Esophagus squamous epithelium (tissue), 5 donors: ENCODE measurements around the gene ATMIN. TPM values are rescaled to one million over a fixed set of nuclear protein-coding genes. Genes with fewer than 3 reads are reported as not detected.

Experiments used
- DNase-seq: peaks from one replicate; lab custom pipeline; 2025; lab: John Stamatoyannopoulos, UW
- H3K27ac ChIP-seq, 4 donors: fragments of 200-600 bp; sonication (generic); one replicate each; pipeline ENCODE4 v1.5.1; 2016 to 2019; ENCODE audit warnings: mild to moderate bottlenecking in 1 of 4
- H3K27me3 ChIP-seq, 4 donors: fragments of 200-600 bp; sonication (generic); 1 replicate in 3 of 4; 2 replicates in 1 of 4; pipeline versions ENCODE4 v1.5.1 to v1.6.0; 2017 to 2021; ENCODE audit warnings: antibody characterized with exemption in 1 of 4
- H3K36me3 ChIP-seq, 3 donors: fragments of 200-600 bp; sonication (generic); one replicate each; pipeline ENCODE4 v1.5.1; 2016 to 2019
- H3K4me1 ChIP-seq, 3 donors: fragments of 200-600 bp; sonication (generic); one replicate each; pipeline ENCODE4 v1.5.1; 2017 to 2019
- H3K4me3 ChIP-seq, 4 donors: fragments of 200-600 bp; sonication (generic); 1 replicate in 3 of 4; 2 replicates in 1 of 4; pipeline ENCODE4 v1.5.1; 2016 to 2019; ENCODE audit warnings: mild to moderate bottlenecking in 2 of 4, moderate library complexity in 1 of 4
- H3K9me3 ChIP-seq, 3 donors: fragments of 200-600 bp; sonication (generic); one replicate each; pipeline ENCODE4 v1.5.1; 2016 to 2019
- CTCF ChIP-seq, 6 experiments: fragments of 450-650 bp in 4 of 6; fragments of 200-600 bp in 2 of 6; sonication (generic) in 2 of 6; IDR thresholded peaks; one replicate each; pipeline ENCODE4 v1.5.1; 2016 to 2019; ENCODE audit warnings: antibody characterized with exemption in 6 of 6, mild to moderate bottlenecking in 4 of 6, moderate library complexity in 4 of 6
- POLR2A ChIP-seq, 4 donors: fragments of 450-650 bp; IDR thresholded peaks; one replicate each; pipeline ENCODE4 v1.6.1; 2017; ENCODE audit warnings: antibody characterized with exemption in 4 of 4, mild to moderate bottlenecking in 4 of 4, moderate library complexity in 3 of 4
- WGBS, 2 donors: methylation state at CpG; one replicate each; pipeline ENCODE4 v1.1.5; 2018; 5-methylcytosine and 5-hydroxymethylcytosine counted together
- intact Hi-C: fragments of 100-400 bp; cut with DNase I; formaldehyde crosslinking; loops from one replicate; pipeline ENCODE4 v1.15.0; 2022
- total RNA-seq, 4 donors: library from RNA; depleted of rRNA; stranded (reverse); fragments of >200 nt; gene quantifications; one replicate each; pipeline ENCODE4 v1.1.0, GENCODE V29; 2016
- donor health status: DM: yes; HTN: yes; CAD: no.

ATMIN gene
- total RNA-seq, 4 donors from 2014 or later = 30.6 to 41.3 (median 36.8) TPM

- H3K4me1 ChIP-seq = no peaks in the 10 kb centered on the region
- TF ChIP-seq POLR2A (IDR thresholded peaks at IDR 0.05) = no peak
- WGBS, 2 donors = 93 to 95% methylated on average over 3 of the region's 3 CpGs
- peaks cover 0 to 19% (median 0%) of the 10 kb centered on the region in 3 donors for H3K36me3 ChIP-seq
- no peaks in the 10 kb centered on the region for H3K27me3 ChIP-seq
- no peak overlapping the region for H3K27ac ChIP-seq
- H3K9me3 ChIP-seq = no peaks in the 10 kb centered on the region
- DNase-seq = no peak
- intact Hi-C loops = no loop called here
- no peak overlapping the region for H3K4me3 ChIP-seq
Measured at GRCh38 chr16:80990577-80990976, 45.1 kb upstream of the ATMIN start.

DNA sequence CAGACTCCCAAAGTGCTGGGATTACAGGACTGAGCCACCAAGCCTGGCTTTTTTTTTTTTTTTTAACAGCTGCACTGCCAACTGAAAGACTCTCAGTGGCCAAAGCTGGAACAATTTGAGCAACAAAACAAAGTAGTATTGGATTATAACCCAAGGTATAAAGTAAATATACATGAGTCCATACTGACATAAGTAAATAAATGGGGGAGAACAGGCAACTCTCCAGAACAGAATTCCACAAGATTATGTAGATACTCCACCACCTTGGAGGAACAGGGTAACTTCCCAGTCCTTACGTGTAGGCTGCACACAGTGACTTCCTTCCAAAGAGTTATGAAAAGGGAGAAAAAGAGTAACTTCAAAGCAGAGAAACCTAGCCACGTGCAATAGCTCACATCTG, 44.7 kb upstream of the ATMIN start:
- Histone ChIP-seq H3K36me3 (peaks cover 0 to 19% (median 0%) of the 10 kb centered on the region in 3 donors), H3K4me3 (no peak overlapping the region), H3K27me3 (no peaks in the 10 kb centered on the region), H3K9me3 (no peaks in the 10 kb centered on the region), H3K4me1 (no peaks in the 10 kb centered on the region), H3K27ac (no peak overlapping the region)
- intact Hi-C loops = no loop called here
- no peak for DNase-seq
- 83 to 89% methylated on average over 2 of the region's 2 CpGs for WGBS, 2 donors
- TF ChIP-seq CTCF (IDR thresholded peaks at IDR 0.05) (no peak), POLR2A (IDR thresholded peaks at IDR 0.05) (no peak)

- no peaks in the 10 kb centered on the region for H3K9me3 ChIP-seq
- WGBS, 2 donors = 68% methylated on average over 6 of the region's 6 CpGs
- H3K27ac ChIP-seq = no peak overlapping the region
- no peaks in the 10 kb centered on the region for H3K27me3 ChIP-seq
- peaks cover 0 to 19% (median 0%) of the 10 kb centered on the region in 3 donors for H3K36me3 ChIP-seq
- TF ChIP-seq CTCF (IDR thresholded peaks at IDR 0.05) (no peak), POLR2A (IDR thresholded peaks at IDR 0.05) (no peak)
- intact Hi-C loops = no loop called here
- no peaks in the 10 kb centered on the region for H3K4me1 ChIP-seq
- DNase-seq = no peak
- H3K4me3 ChIP-seq = no peak overlapping the region
Measured at GRCh38 chr16:80991792-80992430, 43.7 kb upstream of the ATMIN start.

DNA sequence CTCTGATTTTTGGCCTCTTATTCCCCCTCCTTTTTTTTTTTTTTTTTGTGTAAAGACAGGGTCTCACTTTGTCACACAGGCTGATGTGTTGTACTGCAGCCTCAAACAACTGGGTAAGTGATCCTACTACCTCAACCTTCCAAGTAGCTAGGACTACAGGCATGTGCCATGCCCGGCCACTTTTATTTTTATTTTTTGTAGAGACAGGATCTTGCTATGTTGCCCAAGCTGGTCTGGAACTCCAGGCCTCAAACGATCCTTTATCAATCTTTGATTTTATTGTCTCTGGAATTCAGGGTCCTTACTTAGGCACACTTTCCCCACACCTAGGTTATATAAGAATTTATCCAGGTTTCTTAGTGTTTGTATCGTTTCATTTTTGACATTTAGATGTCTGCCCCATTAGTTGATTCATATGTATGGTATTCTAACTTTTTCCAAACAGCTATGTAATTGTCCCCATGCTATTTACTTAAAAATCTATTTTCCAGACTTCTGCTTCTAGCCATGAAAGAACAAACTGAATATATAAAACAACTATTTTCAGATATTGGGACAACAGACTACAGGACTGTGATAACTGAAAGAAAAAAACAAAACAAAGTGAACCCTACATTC, 42.9 kb upstream of the ATMIN start:
- intact Hi-C loops = no loop called here

GRCh38 chr16:80993307-80993706, 42.3 kb upstream of the ATMIN start:
- Histone ChIP-seq H3K4me1 (no peaks in the 10 kb centered on the region), H3K4me3 (no peak overlapping the region), H3K36me3 (peaks cover 0 to 11% (median 0%) of the 10 kb centered on the region in 3 donors), H3K27me3 (no peaks in the 10 kb centered on the region), H3K9me3 (no peaks in the 10 kb centered on the region), H3K27ac (no peak overlapping the region)
- TF ChIP-seq POLR2A (IDR thresholded peaks at IDR 0.05) = no peak
- no peak for TF ChIP-seq CTCF (IDR thresholded peaks at IDR 0.05)
- DNase-seq = no peak
- 50 to 59% methylated on average over 6 of the region's 6 CpGs for WGBS, 2 donors
- intact Hi-C loops = no loop called here

More for the DNA sequence above, 42.9 kb upstream of the ATMIN start:
- Histone ChIP-seq H3K36me3 (peaks cover 0 to 16% (median 0%) of the 10 kb centered on the region in 3 donors), H3K4me3 (no peak overlapping the region), H3K27ac (no peak overlapping the region), H3K27me3 (no peaks in the 10 kb centered on the region), H3K9me3 (no peaks in the 10 kb centered on the region), H3K4me1 (no peaks in the 10 kb centered on the region)
- no peak for DNase-seq
- 62 to 77% methylated on average over 3 of the region's 3 CpGs for WGBS, 2 donors
- TF ChIP-seq CTCF (IDR thresholded peaks at IDR 0.05) (no peak), POLR2A (IDR thresholded peaks at IDR 0.05) (no peak)
